Measurements from ENCODE around the gene DAGLA. TPM values are rescaled to one million over a fixed set of nuclear protein-coding genes. Genes with fewer than 3 reads are reported as not detected.

Gene DAGLA
- total RNA-seq, 1 donor from 2014 or later: 3.2 TPM

DNA sequence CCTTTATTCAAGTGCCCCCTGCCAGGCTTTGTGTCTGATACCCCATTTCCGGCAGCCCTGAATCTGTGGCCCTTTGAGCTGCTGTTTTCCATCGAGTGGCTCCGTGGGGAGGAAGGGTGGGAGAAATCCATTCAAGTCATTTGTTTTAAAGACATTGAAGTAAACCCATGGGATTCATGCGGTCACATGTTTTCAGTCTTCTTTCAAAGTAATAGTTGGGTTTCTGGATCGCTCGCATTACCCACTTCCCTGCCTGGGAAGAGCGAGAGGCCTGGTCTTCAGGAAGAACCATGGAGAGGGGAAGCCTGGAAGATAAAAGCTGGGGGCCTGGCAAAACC is 14.4 kb downstream of the DAGLA start:
- intact Hi-C loops (cut with micrococcal nuclease): no loop called here
- Histone ChIP-seq H3K4me1 (peaks cover 77% of the 10 kb centered on the region), H3K9me3 (replicated peaks) (no peaks in the 10 kb centered on the region), H3K4me3 (peak overlapping the region; percentile 49), H3K27me3 (ENCODE audit: low read depth) (no peaks in the 10 kb centered on the region), H3K27ac (replicated peaks) (peak overlapping the region; percentile 92), H3K36me3 (no peaks in the 10 kb centered on the region)
- DNase-seq: no peak
- TF ChIP-seq, protein P1, sequence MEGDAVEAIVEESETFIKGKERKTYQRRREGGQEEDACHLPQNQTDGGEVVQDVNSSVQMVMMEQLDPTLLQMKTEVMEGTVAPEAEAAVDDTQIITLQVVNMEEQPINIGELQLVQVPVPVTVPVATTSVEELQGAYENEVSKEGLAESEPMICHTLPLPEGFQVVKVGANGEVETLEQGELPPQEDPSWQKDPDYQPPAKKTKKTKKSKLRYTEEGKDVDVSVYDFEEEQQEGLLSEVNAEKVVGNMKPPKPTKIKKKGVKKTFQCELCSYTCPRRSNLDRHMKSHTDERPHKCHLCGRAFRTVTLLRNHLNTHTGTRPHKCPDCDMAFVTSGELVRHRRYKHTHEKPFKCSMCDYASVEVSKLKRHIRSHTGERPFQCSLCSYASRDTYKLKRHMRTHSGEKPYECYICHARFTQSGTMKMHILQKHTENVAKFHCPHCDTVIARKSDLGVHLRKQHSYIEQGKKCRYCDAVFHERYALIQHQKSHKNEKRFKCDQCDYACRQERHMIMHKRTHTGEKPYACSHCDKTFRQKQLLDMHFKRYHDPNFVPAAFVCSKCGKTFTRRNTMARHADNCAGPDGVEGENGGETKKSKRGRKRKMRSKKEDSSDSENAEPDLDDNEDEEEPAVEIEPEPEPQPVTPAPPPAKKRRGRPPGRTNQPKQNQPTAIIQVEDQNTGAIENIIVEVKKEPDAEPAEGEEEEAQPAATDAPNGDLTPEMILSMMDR (IDR thresholded peaks at IDR 0.05; ENCODE audit: borderline replicate concordance): no peak

DNA sequence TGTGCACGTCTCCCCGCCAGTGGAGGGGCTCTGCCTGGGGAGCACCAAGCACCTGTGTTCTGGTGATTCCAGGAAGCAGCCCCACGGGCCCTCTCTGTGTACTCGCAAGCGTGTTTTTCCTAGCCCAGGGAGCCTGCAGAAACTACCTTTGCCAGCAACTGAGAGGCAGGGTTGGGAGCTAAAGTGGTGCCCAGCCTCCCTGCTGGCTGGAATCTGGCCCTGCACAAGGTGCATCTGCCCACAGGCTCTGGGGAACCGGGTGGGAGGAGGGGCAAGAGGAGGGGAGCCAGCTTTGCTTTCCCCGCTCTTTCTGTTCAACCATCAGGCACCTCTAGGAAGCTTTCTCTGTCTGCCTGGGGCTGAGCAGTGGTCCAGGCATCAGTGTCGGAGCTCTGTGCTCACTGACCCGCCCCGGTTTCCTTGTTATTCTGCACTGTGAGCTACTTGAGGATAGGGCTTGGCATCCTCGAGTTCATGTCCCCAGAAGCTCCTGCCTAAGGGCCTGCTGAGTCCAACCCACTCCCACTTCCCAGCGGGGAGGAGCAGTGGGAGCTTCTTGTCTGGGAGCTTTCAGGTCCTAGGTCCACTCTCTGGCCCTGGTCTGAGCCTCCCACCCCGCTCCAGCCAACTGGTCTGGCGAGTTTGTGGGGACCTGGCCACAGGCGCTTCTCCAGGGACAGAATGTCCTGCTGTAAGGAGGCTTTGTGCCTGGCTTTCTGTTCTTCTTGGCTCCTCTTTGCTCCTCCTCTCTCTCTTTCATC is 14.9 kb downstream of the DAGLA start:
- H3K4me3 ChIP-seq: peak overlapping the region; percentile 49
- H3K27ac ChIP-seq (replicated peaks): peak overlapping the region; percentile 92
- no peaks in the 10 kb centered on the region for H3K9me3 ChIP-seq (replicated peaks)
- H3K27me3 ChIP-seq (ENCODE audit: low read depth): no peaks in the 10 kb centered on the region
- H3K36me3 ChIP-seq: no peaks in the 10 kb centered on the region
- H3K4me1 ChIP-seq: peaks cover 83% of the 10 kb centered on the region
- DNase-seq: peak; percentile 69
- intact Hi-C loops (cut with micrococcal nuclease): no loop called here
- TF ChIP-seq, protein P1 (IDR thresholded peaks at IDR 0.05; ENCODE audit: borderline replicate concordance): peak; percentile 57

DNA sequence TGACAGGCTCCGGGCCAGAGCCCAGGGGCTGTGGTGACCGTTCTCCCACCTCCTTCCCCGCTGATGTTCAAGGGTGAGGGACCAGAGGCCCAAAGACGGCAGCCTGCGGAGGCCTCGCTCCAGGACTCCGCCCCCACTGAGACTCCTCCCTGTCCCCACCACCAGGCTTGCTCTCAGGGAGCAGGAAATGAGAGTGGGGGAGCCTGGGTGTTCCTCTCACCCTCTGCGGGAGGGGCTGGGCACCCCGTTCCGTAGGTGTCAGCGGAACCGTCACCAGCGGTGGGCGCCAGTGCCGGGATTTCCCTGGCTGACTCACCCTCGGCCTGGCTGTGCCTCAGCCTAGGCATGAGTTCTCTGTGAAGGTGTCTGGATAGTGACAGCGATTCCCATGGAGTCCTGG is 15.7 kb downstream of the DAGLA start:
- TF ChIP-seq, protein P1 (IDR thresholded peaks at IDR 0.05; ENCODE audit: borderline replicate concordance): peak; percentile 20
- H3K4me1 ChIP-seq: peaks cover 89% of the 10 kb centered on the region

DNA sequence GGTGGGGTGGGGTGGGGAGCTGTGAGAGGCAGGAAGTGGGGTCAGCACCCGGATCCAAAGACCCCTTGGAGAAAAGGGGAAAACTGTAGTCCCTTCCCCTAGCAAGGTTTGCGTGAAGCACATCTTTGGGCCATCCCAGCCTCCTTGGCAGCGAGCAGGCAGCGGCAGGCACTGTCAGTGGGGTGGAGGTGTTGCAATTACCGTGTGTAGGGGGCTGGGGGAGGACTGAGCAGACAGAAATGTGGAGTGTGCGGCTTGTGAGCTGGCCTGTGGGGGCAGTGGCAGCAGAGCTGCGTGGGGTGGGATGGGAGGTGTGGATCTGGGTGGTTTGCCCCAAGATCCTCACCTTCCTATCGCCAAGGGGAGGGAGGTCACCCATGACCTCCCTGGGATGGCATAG is 16.4 kb downstream of the DAGLA start:
- no peak for DNase-seq
- H3K27me3 ChIP-seq (ENCODE audit: low read depth): no peaks in the 10 kb centered on the region
- TF ChIP-seq, protein P1 (IDR thresholded peaks at IDR 0.05; ENCODE audit: borderline replicate concordance): no peak
- no peaks in the 10 kb centered on the region for H3K36me3 ChIP-seq
- H3K27ac ChIP-seq (replicated peaks): peak overlapping the region; percentile 92
- intact Hi-C loops (cut with micrococcal nuclease): no loop called here
- no peaks in the 10 kb centered on the region for H3K9me3 ChIP-seq (replicated peaks)
- H3K4me3 ChIP-seq: peak overlapping the region; percentile 49
- H3K4me1 ChIP-seq: peaks cover 88% of the 10 kb centered on the region

More for the DNA sequence above, 15.7 kb downstream of the DAGLA start:
- H3K36me3 ChIP-seq: no peaks in the 10 kb centered on the region
- H3K4me3 ChIP-seq: peak overlapping the region; percentile 49
- no peaks in the 10 kb centered on the region for H3K27me3 ChIP-seq (ENCODE audit: low read depth)
- no peaks in the 10 kb centered on the region for H3K9me3 ChIP-seq (replicated peaks)
- peak; percentile 79 for DNase-seq
- intact Hi-C loops (cut with micrococcal nuclease): no loop called here
- H3K27ac ChIP-seq (replicated peaks): peak overlapping the region; percentile 92

DNA sequence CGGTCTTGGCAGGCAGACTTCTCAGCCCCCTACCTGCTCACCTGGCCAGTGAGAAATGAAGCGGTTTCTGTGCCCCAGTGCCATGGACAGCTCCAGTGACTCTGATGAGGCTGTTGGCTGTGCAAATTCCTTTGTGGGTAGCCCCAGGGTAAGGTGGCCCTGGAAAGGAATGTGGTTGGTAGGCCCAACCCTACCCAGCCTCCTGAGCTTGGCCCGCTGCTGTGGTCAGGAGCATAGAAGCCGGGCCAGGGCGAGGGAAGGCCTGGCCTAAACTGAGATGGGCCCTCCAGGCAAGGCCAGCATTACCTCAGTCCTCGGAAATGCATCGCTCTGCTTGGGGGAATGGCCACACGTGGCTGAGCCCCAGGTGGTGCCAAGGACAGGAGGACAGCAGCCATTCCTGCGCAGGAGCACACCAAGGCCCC is 16.9 kb downstream of the DAGLA start:
- TF ChIP-seq, protein P1 (IDR thresholded peaks at IDR 0.05; ENCODE audit: borderline replicate concordance): no peak
- no peaks in the 10 kb centered on the region for H3K36me3 ChIP-seq
- no peaks in the 10 kb centered on the region for H3K9me3 ChIP-seq (replicated peaks)
- intact Hi-C loops (cut with micrococcal nuclease): no loop called here
- no peak for DNase-seq
- peaks cover 84% of the 10 kb centered on the region for H3K4me1 ChIP-seq
- H3K27me3 ChIP-seq (ENCODE audit: low read depth): no peaks in the 10 kb centered on the region
- peak overlapping the region; percentile 92 for H3K27ac ChIP-seq (replicated peaks)
- no peak overlapping the region for H3K4me3 ChIP-seq

All from left ventricle myocardium inferior (tissue), 1 donor.